WERI-Rb-1 (cell line): ENCODE measurements around the gene MUC6.
"Not testable (repeated sequence)": the region's sequence is repeated elsewhere in the genome, so short reads cannot be mapped to it uniquely, and the experiment has no call there.

Source experiments
- DNase-seq: peaks from one replicate; pipeline ENCODE4 v3.0.0-alpha.2; 2020
- H3K27ac ChIP-seq: fragments of 250-450 bp; sonication (Bioruptor Pico); 2 replicates; pipeline ENCODE4 v1.5.1; 2020; ENCODE audit warnings: mild to moderate bottlenecking, moderate library complexity
- H3K27me3 ChIP-seq: fragments of 250-450 bp; sonication (Bioruptor Pico); 2 replicates; pipeline ENCODE4 v1.5.1; 2021; ENCODE audit warnings: mild to moderate bottlenecking, low read depth, moderate library complexity; ENCODE audit not compliant: insufficient read depth, severe bottlenecking
- H3K36me3 ChIP-seq: fragments of 250-450 bp; sonication (Bioruptor Pico); 2 replicates; pipeline ENCODE4 v1.5.1; 2020; ENCODE audit warnings: mild to moderate bottlenecking, moderate library complexity
- H3K4me3 ChIP-seq: 2 replicates; pipeline ENCODE4 v1.5.1; 2011; ENCODE audit warnings: low read depth, mild to moderate bottlenecking, control low read depth, low read length
- H3K9me3 ChIP-seq: fragments of 250-450 bp; sonication (Bioruptor Pico); 2 replicates; pipeline ENCODE4 v1.5.1; 2021; ENCODE audit warnings: mild to moderate bottlenecking, moderate library complexity; ENCODE audit not compliant: severe bottlenecking
- CTCF ChIP-seq: IDR thresholded peaks from 2 replicates; pipeline ENCODE4 v1.5.1; 2011; ENCODE audit warnings: low read depth, mild to moderate bottlenecking, control low read depth, inconsistent platforms, low read length

The MUC6 gene

GRCh38 chr11:1017269-1018005 lies 19.1 kb downstream of the MUC6 start:
- H3K36me3 ChIP-seq = no peaks in the 10 kb centered on the region
- no peak overlapping the region for H3K27ac ChIP-seq
- no peak for DNase-seq
- H3K9me3 ChIP-seq = no peaks in the 10 kb centered on the region
- H3K4me3 ChIP-seq = no peak overlapping the region
- no peaks in the 10 kb centered on the region for H3K27me3 ChIP-seq
- no peak for TF ChIP-seq CTCF

DNA sequence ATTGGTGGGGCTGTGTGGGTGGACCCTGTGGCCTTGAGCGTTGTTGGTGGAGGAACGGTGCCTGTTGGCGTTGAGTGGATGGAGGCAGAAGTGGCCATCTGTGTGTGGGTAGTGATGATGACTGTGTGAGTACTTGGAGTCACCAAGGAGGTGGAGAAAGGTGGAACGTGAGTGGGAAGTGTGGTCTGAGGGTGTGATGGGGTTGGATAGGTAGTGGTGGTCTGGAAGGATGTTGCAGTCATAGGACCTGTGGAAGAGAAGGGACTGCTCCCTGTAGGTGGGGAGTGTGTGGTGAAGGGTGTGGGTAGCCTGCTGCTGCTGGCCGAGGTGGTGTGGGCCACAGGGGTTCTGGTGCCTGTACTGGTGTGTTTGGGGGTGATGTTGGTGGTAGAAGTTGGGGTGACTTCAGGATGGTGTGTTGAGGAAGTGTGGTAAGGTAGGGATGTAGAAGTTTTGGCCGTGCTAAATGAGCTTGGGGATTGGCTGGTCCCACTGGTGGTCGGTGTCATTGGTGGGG lies 19.9 kb downstream of the MUC6 start:
- not testable (repeated sequence) for H3K27ac ChIP-seq, H3K27me3 ChIP-seq, DNase-seq, H3K4me3 ChIP-seq, H3K9me3 ChIP-seq, H3K36me3 ChIP-seq

DNA sequence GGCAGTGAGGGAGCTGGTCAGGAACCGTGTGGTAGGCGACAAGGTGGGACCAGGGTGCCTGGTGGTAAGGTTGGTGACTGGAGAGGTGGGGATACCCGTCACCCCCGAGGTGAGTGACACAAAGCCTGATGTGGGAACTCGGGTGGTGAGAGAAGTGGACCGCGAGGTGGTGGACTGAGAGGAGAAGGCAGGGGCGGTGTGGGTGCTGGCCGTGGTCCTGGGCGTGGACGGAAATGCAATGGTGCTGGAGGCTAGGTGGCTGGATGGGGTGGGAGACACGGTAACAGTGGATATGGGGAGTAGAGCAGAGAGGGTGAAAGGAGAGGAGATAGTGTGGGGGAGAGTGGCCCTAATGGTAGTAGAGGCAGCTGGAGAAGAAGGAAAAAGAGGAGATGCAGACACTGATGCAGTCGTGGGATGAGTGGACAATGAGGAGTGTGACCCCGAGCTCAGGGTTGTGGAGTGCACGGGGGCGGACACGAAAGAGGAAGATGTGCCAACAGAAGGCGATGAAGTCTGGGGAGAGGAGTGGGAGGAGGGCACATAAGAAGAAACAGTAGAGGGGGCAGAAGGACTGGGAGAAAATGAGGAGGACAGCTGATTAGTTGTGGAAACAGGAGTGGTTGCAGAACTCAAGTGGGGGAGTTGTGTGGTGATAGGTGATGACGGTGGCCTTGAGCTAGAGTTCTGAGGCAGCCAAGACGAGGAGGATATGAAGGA lies 20.5 kb downstream of the MUC6 start:
- Histone ChIP-seq H3K4me3 (no peak overlapping the region), H3K36me3 (peaks cover 7% of the 10 kb centered on the region), H3K27me3 (no peaks in the 10 kb centered on the region), H3K27ac (no peak overlapping the region), H3K9me3 (no peaks in the 10 kb centered on the region)
- no peak for DNase-seq
- TF ChIP-seq CTCF = no peak

GRCh38 chr11:1015064-1015463 lies 21.5 kb downstream of the MUC6 start:
- DNase-seq = no peak
- H3K9me3 ChIP-seq = no peaks in the 10 kb centered on the region
- H3K36me3 ChIP-seq = peaks cover 17% of the 10 kb centered on the region
- H3K4me3 ChIP-seq = no peak overlapping the region
- TF ChIP-seq CTCF = no peak
- no peaks in the 10 kb centered on the region for H3K27me3 ChIP-seq
- no peak overlapping the region for H3K27ac ChIP-seq

- Histone ChIP-seq H3K27me3 (no peaks in the 10 kb centered on the region), H3K9me3 (no peaks in the 10 kb centered on the region), H3K36me3 (peaks cover 23% of the 10 kb centered on the region), H3K27ac (no peak overlapping the region), H3K4me3 (no peak overlapping the region)
- peak; percentile 29 for DNase-seq
- TF ChIP-seq CTCF = no peak
These were observed 22.2 kb downstream of the MUC6 start for GRCh38 chr11:1014276-1014675.

- TF ChIP-seq CTCF = no peak
These were observed 22.9 kb downstream of the MUC6 start for GRCh38 chr11:1013631-1013935.

More at GRCh38 chr11:1013631-1013935, 22.9 kb downstream of the MUC6 start:
- Histone ChIP-seq H3K27ac (no peak overlapping the region), H3K4me3 (no peak overlapping the region), H3K27me3 (no peaks in the 10 kb centered on the region), H3K9me3 (no peaks in the 10 kb centered on the region), H3K36me3 (peaks cover 23% of the 10 kb centered on the region)
- no peak for DNase-seq
